ENCODE results near the gene CLPTM1. TPM values are rescaled to one million over a fixed set of nuclear protein-coding genes. Genes with fewer than 3 reads are reported as not detected.

CLPTM1 gene
- total RNA-seq, 4 donors from 2014 or later = 41.7 to 76.3 (median 43.2) TPM

- Histone ChIP-seq H3K27ac (no peak overlapping the region), H3K27me3 (no peaks in the 10 kb centered on the region), H3K36me3 (peaks cover 0 to 95% of the 10 kb centered on the region in 2 donors), H3K9me3 (peaks cover 0 to 4% (median 0%) of the 10 kb centered on the region in 3 donors), H3K4me1 (no peaks in the 10 kb centered on the region), H3K4me3 (no peak overlapping the region)
- TF ChIP-seq POLR2A (IDR thresholded peaks at IDR 0.05) = no peak
- 95 to 96% methylated on average over 6 of the region's 6 CpGs for WGBS, 2 donors (ENCODE audit: low coverage in 1 of 2)
- no peak for ATAC-seq
These were observed 75.6 kb downstream of the CLPTM1 start for GRCh38 chr19:45030825-45031224.

- H3K9me3 ChIP-seq = peaks cover 0 to 4% (median 0%) of the 10 kb centered on the region in 3 donors
- 90 to 93% methylated on average over 2 to 8 of the region's 18 CpGs for WGBS, 2 donors (ENCODE audit: low coverage in 1 of 2)
- no peaks in the 10 kb centered on the region for H3K27me3 ChIP-seq
- H3K4me1 ChIP-seq = no peaks in the 10 kb centered on the region
- peaks cover 0 to 96% of the 10 kb centered on the region in 2 donors for H3K36me3 ChIP-seq
- H3K27ac ChIP-seq = no peak overlapping the region
- ATAC-seq = no peak
- TF ChIP-seq EP300 (IDR thresholded peaks at IDR 0.05) (no peak), POLR2A (IDR thresholded peaks at IDR 0.05) (no peak), POLR2AphosphoS5 (IDR thresholded peaks at IDR 0.05) (no peak), CTCF (IDR thresholded peaks at IDR 0.05) (no peak)
- no peak overlapping the region for H3K4me3 ChIP-seq
These were observed 77.2 kb downstream of the CLPTM1 start for GRCh38 chr19:45032421-45032820.

GRCh38 chr19:45035755-45036154, 80.6 kb downstream of the CLPTM1 start:
- no peak for ATAC-seq
- H3K9me3 ChIP-seq = peaks cover 0 to 4% (median 0%) of the 10 kb centered on the region in 3 donors
- no peak overlapping the region for H3K27ac ChIP-seq
- TF ChIP-seq CTCF (IDR thresholded peaks at IDR 0.05) (no peak), POLR2AphosphoS5 (IDR thresholded peaks at IDR 0.05) (no peak), POLR2A (IDR thresholded peaks at IDR 0.05) (no peak), EP300 (IDR thresholded peaks at IDR 0.05) (no peak)
- 94 to 97% methylated on average over 5 to 6 of the region's 6 CpGs for WGBS, 2 donors (ENCODE audit: low coverage in 1 of 2)
- no peaks in the 10 kb centered on the region for H3K27me3 ChIP-seq
- no peak overlapping the region for H3K4me3 ChIP-seq
- peaks cover 6 to 24% (median 18%) of the 10 kb centered on the region in 3 donors for H3K4me1 ChIP-seq
- H3K36me3 ChIP-seq = peaks cover 0 to 72% of the 10 kb centered on the region in 2 donors

- WGBS, 2 donors (ENCODE audit: low coverage in 1 of 2) = 80% methylated on average over 6 of the region's 37 CpGs; no CpG with 5 or more reads in 1 of the 2 donors
- Histone ChIP-seq H3K4me1 (peaks cover 6 to 42% (median 24%) of the 10 kb centered on the region in 3 donors), H3K4me3 (no peak overlapping the region)
These were observed 82.4 kb downstream of the CLPTM1 start for GRCh38 chr19:45037393-45038169.

More at GRCh38 chr19:45037393-45038169, 82.4 kb downstream of the CLPTM1 start:
- H3K27me3 ChIP-seq = no peaks in the 10 kb centered on the region
- H3K36me3 ChIP-seq = peaks cover 0 to 72% of the 10 kb centered on the region in 2 donors
- no peak overlapping the region for H3K27ac ChIP-seq
- peaks cover 0 to 4% (median 0%) of the 10 kb centered on the region in 3 donors for H3K9me3 ChIP-seq
- TF ChIP-seq POLR2AphosphoS5 (IDR thresholded peaks at IDR 0.05) (no peak), POLR2A (IDR thresholded peaks at IDR 0.05) (no peak), CTCF (IDR thresholded peaks at IDR 0.05) (no peak), EP300 (IDR thresholded peaks at IDR 0.05) (no peak)
- no peak for ATAC-seq
